Retinal pigment epithelial cell (primary cell): ENCODE results near the gene RITA1.

ENCODE experiments used
- DNase-seq: peaks from one replicate; pipeline ENCODE4 v3.0.0-alpha.2; 2010; ENCODE audit warnings: low read depth
- H3K4me3 ChIP-seq: 2 replicates; pipeline ENCODE4 v1.5.1; 2011; ENCODE audit warnings: mild to moderate bottlenecking, low read length, control low read depth, moderate library complexity
- CTCF ChIP-seq: conservative IDR thresholded peaks from 2 replicates; pipeline ENCODE4 v1.5.1; 2011; ENCODE audit warnings: low read depth, low read length, control low read depth, inconsistent platforms

The RITA1 gene

DNA sequence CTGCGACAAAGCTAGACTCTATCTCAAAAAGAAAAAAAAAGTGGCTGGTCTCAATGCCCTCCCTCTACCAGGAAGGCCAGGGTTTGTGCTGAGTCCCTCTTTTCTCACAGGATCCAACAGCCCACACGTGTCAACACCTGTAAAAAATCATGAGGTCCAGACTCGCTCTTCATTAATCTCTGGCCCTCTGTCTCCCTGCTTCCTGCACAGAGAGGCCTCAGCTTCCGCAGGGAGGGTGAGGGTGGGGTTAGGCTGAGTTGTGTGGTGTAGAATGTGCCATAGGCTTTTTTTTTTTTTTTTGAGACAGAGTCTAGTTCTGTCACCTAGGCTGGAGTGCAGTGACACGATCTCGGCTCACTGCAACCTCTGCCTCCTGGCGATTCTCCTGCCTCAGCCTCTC is 29.9 kb upstream of the RITA1 start:
- H3K4me3 ChIP-seq, result no peak overlapping the region
- DNase-seq, result no peak
- TF ChIP-seq CTCF, result no peak

- no peak for DNase-seq
- no peak for TF ChIP-seq CTCF
- no peak overlapping the region for H3K4me3 ChIP-seq
Measured at GRCh38 chr12:113157218-113157859, 28.2 kb upstream of the RITA1 start.

DNA sequence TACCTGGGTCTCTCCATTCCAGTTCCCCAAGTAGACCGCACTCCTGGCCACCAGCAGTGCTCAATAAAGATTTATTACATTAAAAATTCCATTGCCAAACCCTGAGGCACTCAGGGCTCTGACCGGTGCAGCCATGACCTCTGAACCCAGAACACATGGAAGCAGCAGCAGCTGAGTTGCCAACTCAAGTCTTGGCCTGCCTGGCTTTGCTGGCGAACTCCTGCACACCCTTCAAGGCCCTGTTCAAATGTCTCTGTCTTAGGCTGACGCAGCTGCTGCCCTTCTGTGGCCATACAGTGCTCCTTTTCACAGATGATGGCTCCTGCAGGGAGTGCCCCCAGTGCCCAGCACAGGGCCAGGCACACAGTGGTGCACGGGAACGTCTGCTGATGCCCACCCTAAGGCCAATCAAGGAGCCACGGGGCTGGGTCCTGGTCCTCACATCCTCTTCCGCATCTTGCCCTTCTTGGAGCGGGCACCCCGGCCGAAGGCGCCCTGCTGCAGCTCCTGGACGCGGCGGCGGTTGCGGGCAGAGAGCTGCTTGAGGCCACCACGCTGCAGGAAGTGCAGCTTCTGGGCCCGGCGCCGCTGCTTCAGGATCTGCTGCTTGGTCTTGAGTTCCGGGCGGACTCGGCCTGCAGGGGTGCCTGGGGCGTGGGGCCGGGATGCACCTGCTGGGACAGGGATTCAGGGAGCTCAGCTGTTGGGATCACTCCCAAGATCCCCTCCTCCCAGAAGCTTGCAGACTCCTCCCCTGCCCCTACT is 26.9 kb upstream of the RITA1 start:
- DNase-seq, result no peak
- no peak overlapping the region for H3K4me3 ChIP-seq
- TF ChIP-seq CTCF, result no peak

- no peak for TF ChIP-seq CTCF
Measured at GRCh38 chr12:113159937-113160336, 25.6 kb upstream of the RITA1 start.

GRCh38 chr12:113161415-113162016 is 24.0 kb upstream of the RITA1 start:
- no peak for TF ChIP-seq CTCF

More at GRCh38 chr12:113159937-113160336, 25.6 kb upstream of the RITA1 start:
- no peak overlapping the region for H3K4me3 ChIP-seq
- no peak for DNase-seq

GRCh38 chr12:113162102-113163029 is 23.2 kb upstream of the RITA1 start:
- no peak for TF ChIP-seq CTCF

More at GRCh38 chr12:113161415-113162016, 24.0 kb upstream of the RITA1 start:
- H3K4me3 ChIP-seq, result no peak overlapping the region
- no peak for DNase-seq

More at GRCh38 chr12:113162102-113163029, 23.2 kb upstream of the RITA1 start:
- H3K4me3 ChIP-seq, result no peak overlapping the region
- DNase-seq, result no peak
